Measurements from ENCODE around the gene SPRY4.

DNA sequence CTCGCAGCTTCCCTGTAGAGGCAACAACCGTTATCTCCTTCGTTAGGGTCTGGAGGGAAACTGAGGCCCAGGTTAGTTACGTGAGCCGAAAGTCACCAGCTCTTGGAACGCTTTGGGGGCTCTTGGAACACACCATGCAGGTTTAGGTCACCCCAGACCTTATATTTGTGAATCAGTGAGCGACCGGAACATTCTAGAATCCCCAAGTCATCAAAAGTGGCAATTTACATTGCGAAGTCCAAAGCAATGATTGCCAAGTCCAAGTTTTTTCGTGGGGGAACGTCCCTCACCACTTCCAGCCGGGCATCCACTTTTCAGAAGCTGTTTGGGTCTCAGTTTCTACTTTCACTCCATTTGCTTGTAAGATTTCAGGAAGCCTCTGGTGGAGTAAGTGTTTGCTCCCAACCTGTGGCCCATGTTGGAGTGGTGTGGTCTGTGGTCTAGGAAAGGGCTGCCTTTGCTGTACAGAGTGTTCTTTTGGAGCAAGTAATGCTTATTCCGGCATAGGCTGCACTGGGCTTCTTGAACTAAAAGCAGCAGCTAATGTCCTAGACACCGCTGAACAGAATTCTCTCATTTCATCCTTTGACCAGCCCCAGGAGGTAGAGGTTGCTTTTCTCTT, 32.8 kb upstream of the SPRY4 start:
- no peak for TF ChIP-seq POLR2AphosphoS5 (IDR thresholded peaks at IDR 0.05; ENCODE audit: low read depth, low read length)
- TF ChIP-seq, protein P1, sequence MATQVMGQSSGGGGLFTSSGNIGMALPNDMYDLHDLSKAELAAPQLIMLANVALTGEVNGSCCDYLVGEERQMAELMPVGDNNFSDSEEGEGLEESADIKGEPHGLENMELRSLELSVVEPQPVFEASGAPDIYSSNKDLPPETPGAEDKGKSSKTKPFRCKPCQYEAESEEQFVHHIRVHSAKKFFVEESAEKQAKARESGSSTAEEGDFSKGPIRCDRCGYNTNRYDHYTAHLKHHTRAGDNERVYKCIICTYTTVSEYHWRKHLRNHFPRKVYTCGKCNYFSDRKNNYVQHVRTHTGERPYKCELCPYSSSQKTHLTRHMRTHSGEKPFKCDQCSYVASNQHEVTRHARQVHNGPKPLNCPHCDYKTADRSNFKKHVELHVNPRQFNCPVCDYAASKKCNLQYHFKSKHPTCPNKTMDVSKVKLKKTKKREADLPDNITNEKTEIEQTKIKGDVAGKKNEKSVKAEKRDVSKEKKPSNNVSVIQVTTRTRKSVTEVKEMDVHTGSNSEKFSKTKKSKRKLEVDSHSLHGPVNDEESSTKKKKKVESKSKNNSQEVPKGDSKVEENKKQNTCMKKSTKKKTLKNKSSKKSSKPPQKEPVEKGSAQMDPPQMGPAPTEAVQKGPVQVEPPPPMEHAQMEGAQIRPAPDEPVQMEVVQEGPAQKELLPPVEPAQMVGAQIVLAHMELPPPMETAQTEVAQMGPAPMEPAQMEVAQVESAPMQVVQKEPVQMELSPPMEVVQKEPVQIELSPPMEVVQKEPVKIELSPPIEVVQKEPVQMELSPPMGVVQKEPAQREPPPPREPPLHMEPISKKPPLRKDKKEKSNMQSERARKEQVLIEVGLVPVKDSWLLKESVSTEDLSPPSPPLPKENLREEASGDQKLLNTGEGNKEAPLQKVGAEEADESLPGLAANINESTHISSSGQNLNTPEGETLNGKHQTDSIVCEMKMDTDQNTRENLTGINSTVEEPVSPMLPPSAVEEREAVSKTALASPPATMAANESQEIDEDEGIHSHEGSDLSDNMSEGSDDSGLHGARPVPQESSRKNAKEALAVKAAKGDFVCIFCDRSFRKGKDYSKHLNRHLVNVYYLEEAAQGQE (IDR thresholded peaks at IDR 0.05; ENCODE audit: insufficient read depth in 1 of 2, low read depth in 2 of 2, low read length in 1 of 2): no peak
- TF ChIP-seq, protein P2, sequence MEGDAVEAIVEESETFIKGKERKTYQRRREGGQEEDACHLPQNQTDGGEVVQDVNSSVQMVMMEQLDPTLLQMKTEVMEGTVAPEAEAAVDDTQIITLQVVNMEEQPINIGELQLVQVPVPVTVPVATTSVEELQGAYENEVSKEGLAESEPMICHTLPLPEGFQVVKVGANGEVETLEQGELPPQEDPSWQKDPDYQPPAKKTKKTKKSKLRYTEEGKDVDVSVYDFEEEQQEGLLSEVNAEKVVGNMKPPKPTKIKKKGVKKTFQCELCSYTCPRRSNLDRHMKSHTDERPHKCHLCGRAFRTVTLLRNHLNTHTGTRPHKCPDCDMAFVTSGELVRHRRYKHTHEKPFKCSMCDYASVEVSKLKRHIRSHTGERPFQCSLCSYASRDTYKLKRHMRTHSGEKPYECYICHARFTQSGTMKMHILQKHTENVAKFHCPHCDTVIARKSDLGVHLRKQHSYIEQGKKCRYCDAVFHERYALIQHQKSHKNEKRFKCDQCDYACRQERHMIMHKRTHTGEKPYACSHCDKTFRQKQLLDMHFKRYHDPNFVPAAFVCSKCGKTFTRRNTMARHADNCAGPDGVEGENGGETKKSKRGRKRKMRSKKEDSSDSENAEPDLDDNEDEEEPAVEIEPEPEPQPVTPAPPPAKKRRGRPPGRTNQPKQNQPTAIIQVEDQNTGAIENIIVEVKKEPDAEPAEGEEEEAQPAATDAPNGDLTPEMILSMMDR (IDR thresholded peaks at IDR 0.05): no peak

Measured in Panc1 (cell line).